Stimulated activated CD4-positive, alpha-beta T cell treated with anti-CD3 and anti-CD28 coated beads, Interleukin-2, amount 100 ng/mL, for 24 hours (primary cell): ENCODE results near the gene TBC1D9B.

Source experiments
- DNase-seq, 2 donors: peaks; one replicate each; pipeline ENCODE4 v3.0.0-alpha.2; 2020

The TBC1D9B gene

DNA sequence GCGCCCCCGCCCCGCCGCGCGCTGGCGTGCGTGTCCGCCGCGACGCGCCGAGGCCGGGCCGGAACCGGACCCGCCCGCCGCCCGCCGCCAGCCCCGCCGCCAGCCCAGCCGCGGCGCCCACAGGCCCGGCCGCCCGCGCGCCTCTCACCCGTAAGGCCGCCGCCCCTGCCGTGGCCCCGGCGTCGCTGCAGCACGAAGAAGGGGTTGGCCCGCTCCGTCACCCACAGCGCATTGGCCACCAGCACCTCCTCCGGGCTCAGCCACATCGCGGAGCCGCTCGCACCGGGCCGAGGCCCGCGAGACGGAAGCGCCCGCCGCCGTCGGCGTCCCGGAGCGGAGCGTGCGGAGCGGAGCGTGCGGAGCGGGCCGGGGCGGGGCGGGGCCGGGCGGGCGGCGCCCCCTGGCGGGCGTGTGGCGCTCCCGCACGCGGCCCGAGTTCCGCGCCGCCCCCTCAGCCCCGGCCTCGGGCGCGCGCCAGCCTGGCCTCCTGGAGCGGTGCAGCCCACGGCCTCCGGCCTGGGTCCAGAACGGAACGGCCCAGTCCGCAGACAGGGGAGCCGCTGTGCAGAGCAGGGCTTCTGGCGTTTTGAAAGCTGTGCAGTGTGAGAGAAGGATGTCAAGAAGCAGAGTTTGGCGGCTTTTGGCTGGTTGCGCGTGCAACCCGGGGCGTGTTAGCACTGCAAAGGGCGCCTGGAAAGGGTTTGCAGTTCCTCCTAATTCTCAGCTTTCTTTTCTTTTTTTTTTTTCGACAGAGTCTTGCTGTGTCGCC lies at the start of gene TBC1D9B:
TSS of gene TBC1D9B (minus strand) at position 342 of the 769 bp plus-strand sequence. CDS start at position 266, 76 bp downstream.
- DNase-seq = peak; percentile 68 to 69

DNA sequence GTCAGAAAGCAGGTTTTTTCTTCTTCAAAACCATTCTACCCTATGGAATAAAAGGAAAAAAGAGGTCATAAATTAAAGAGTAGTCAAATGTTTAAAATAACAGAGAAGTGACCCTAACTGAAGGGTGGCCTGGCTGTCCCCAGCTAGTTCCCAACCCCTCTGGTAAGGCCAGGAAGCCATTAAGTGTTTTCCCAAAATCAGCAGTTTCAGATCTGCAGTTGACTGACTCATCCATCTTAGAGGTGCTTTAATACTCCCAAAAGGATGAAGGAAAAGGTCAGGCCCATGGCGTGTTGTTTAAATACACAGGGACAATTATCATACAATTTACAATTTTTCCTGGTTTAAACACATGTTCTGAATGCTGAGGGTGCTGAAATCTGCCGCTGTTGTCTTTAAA lies 47.9 kb upstream of the TBC1D9B start:
- no peak for DNase-seq

DNA sequence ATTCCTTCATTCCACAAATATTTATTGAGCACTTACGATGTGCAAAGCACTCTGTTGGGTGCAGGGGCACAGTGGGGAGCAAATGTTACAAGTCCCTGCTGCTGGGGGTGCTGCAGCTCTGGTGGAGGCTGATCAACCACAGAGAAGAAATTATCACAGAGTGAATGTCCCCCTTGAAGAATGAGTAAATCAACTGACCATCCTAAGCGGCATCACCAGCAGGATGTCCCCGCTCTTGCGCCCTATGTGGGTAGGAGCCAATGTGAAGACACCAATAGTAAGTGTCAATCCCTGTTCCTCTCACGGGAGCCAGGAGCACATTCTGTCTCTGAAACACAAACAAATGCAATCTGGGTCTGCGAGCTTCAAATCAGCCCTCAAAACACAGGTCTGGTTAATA lies 47.4 kb upstream of the TBC1D9B start:
- DNase-seq = no peak

DNA sequence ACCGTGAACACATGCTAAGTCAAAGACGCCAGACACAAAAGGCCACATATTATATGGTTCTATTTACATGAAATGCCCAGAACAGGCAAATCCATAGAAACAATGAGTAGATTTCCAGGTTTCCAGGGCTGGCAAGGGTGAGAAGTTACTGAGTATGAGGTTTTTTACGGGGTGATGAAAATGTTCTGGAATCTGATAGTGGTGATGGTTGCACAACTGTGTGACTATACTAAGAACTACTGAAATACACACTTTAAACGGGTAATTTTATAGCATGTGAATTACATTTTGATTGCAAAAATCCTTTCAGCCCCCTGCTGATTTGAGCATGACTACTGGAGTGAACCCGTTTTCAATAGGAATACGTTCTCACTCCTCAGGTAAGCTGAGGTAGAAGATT lies 46.7 kb upstream of the TBC1D9B start:
- DNase-seq = no peak

DNA sequence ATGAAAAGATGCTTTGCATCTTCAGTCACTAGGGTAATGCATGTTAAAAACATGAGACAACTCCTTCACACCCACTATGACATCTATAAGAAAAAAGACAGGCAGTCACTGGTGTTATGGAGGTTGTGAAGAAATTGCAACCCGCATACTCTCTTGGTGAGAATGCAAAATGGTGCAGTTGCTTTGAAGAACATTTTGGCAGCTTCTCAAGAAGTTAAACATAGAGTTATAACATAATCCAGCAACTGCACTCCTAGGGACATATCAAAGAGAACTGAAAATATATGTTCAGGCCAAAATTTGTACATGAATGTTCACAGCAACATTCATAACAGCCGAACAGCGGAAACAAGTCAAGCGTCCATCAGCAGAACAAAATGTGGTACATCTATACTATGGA lies 46.3 kb upstream of the TBC1D9B start:
- no peak for DNase-seq

DNA sequence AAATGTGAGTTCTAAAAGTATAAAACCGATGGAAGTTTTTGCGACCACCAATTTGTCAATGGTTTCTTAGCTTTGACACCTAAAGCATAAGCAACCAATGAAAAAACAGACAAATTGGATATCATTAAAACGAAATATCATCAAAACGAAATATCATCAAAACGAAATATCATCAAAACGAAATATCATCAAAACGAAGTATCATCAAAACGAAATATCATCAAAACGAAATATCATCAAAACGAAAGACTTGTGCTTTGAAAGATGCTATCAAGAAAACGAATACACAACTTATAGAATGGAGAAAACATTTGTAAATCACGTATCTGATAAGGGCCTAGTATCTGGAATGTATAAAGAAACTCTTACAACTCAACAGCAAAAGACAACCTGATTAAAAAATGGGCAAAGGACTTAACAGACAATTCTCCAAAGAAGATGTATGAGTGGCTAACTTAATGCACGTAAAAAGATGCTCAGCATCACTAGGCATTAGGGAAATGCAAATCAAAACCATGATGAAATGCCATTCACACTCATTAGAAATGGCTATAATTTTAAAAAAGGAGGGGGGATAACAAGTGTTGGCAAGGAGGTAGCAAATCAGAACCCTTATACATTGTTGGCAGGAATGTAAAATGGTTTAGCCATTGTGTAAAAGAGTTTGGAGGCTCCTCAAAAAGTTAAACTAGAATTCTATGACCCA lies 29.4 kb upstream of the TBC1D9B start:
- no peak for DNase-seq

DNA sequence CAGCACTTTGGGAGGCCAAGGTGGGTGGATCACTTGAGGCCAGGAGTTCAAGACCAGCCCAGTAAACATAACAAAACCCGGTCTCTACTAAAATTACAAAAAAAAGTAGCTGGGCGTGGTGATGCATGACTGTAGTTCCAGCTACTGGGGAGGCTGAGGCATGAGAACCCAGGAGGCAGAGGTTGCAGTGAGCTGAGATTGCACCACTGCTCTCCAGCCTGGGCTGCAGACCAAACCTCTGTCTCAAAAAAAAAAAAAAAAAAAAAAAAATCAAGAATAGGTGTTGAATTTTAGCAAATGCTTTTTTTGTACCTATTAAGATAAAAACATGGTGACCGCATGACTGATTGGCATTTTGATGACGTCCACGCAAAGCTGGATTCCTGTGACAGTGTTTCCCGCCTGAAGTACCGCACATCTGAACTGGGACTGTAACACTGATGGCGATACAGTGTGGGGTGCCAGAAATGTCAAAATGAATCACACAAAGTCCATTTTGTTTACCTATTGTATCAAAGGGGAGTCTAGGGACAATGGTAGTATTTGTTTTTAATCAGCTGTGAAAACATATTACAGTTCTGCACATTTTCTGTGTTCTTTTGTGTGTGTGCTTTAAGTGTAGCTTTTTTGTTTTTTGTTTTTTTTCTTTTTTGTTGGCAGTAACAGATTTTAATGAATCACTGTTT lies 23.2 kb upstream of the TBC1D9B start:
- no peak for DNase-seq

DNA sequence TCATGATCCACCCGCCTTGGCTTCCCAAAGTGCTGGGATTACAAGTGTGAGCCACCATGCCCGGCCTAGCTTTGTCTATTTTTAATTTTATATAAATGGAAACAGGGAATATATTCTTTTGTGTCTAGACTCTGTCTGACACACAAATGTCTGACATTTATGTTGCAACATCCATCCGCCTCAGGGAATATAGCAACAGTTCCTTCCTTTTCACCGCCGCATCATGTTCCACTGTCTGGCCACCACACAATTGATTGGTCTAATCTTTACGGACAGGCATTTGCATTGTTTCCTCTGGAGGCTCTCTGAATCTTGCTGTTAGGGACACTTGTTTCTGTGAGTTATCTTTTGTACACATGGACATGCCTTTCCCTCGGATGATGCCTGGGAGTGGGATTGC lies 20.1 kb upstream of the TBC1D9B start:
- no peak for DNase-seq

DNA sequence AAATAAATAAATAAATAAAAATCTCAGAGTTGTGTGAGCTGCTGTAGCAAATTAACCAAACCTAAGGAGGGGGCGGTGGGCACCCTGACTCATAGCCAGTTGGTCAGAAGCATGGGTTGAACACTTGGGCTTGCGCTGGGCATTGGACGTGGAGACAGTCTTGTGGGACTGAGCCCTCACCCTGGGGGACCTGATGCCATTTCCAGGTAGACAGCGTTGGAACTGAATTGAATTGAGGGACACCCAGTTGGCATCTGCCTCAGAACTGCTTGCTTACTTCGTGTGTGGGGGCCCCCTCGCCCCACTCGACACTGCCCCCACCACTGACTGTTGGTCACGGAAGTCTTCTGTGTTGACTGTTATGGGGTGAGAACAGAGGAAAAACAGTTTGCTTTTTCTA lies 19.0 kb upstream of the TBC1D9B start:
- DNase-seq = no peak

DNA sequence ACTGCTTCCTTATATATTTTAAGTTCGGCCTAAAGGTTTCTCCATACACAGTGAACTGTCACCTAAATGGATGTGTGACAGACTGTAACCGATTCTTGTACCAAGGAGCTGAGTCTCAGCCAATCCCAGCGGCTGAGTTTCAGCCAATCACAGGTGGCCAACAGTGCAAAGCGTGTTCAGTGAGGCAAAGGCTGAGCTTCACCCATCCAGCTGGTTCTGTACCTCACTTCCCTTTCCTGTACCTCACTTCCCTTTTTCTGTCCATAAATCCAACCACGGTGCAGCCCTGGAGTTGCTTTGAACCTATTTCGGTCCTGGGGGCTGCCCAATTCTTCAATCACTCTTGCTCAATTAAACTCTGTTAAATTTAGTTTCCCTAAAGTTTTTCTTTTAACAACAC lies 15.7 kb upstream of the TBC1D9B start:
- DNase-seq = no peak

DNA sequence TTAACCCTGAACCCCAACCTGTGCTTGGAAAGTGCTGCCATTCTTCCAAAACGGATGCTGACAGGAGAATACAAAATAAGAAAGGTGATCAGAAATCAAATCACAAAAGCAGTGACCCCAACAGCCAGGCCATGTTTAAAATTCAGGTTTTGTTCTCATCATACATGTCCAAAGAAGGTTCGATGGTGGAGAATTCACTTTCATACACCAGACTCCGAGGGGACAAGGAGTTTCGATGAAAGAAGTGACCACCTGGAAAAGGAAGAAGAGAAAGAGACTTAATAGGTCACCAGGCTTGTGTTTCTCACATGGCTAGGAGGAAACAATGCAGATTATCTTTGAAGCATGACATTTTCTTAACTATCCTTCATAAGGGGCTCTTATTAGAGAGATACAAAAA lies 12.5 kb upstream of the TBC1D9B start:
- DNase-seq = no peak

DNA sequence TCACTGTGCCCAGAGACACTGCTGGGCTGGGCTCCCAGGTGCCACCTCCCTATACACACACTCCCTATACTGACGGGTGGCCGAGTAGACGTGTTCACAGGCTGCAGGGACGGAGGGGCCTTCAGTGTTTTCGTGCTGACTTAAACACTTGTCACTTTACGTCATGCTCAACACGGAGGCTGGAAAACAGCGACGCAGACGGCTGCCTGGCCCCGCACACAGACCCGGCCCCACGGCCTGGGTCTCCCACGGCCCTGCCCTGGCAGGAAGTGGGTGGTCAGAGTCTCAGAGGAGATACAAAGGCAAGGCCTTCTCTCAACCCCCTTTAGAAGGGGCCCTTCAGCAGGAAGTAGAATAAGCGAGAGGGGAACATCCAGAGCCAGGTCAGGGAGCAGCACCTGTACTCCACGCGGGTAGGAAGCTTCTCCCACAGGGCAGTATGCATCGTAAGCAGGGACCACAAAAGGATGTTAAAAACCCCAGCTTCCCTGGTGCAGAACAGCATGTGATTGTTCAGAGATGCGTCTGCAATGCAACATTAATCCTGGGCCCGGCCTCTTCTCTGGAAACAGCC lies 11.9 kb upstream of the TBC1D9B start:
- no peak for DNase-seq

DNA sequence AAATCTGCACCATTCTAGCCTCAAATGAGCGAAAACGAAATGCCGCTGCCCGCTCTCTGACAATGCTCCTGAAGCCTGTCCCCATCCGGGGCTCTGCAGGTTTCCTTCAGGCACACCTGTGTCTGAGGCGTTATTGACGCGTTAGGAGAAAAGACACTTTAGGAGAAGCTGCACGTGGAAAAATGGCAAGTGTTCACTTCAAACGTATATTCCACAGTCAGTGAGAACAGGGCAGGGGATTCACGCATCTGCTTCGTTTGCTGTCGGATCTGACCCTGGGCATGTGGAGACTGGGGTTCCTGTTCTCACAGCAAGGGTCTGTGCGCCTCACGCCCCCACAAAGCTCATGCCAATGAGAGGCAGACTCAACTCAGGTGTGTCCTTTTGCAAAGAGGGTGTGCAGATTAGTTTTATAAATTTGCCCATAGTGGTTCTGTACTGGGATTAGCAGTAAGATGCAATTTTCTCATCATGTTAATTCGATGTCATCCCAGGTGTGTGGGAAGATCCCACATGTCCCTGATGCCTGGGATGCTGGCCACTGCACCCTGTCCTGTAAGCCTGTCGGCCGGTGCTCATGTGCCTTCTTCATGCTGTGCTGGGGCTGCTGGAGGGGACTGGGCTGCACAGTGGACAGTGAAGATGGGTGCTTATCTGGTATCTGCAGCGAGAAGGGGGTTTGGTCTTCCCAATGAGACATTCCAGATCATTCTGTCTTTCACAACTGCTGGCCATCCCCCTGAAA lies 11.2 kb upstream of the TBC1D9B start:
- DNase-seq = no peak

DNA sequence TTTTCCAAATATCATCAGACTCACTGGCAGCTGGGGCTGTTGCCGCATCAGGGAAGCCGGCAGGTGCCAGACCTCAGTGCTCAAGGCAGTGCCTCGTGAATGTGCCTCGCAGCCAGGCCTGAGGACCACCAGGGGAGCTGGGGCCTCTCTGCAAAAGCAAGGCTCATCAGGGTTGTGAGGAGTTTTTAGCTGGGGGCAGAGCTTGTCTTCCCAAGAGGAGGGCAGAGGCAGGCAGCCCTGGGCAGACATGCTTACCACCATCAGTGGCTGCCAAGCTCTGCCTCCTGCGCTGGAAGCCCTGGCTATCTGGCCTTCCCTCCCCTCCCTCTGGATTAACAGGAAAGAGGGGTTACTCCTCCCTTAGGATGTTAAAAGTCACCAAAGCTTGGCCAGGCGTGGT lies 8.8 kb upstream of the TBC1D9B start:
- no peak for DNase-seq

DNA sequence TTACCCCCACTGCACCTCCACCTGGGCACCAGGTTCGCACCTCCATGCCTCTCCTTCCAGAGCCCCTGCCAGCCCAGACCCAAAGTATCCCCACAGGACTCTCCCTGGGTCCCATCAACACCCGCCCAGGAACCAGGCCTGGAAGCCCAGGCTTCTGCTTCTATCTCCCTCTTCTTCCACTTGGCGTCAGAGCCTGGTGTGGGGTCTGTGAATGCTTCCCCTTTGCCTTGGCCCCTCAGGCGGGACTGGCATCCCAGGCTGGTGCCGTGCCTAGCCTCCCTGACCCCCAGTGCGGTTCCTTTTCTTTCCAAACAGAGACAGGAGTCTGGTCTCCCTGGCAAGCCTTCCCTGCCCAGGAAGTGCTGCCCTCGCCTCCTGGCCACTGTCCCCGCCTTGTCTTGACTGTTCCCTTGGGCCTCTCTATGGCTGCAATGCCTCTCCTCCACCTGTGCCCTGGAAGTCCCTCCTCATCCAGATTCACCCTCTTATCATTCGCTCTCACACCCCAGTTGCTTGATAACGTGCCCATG lies 7.8 kb upstream of the TBC1D9B start:
- no peak for DNase-seq

DNA sequence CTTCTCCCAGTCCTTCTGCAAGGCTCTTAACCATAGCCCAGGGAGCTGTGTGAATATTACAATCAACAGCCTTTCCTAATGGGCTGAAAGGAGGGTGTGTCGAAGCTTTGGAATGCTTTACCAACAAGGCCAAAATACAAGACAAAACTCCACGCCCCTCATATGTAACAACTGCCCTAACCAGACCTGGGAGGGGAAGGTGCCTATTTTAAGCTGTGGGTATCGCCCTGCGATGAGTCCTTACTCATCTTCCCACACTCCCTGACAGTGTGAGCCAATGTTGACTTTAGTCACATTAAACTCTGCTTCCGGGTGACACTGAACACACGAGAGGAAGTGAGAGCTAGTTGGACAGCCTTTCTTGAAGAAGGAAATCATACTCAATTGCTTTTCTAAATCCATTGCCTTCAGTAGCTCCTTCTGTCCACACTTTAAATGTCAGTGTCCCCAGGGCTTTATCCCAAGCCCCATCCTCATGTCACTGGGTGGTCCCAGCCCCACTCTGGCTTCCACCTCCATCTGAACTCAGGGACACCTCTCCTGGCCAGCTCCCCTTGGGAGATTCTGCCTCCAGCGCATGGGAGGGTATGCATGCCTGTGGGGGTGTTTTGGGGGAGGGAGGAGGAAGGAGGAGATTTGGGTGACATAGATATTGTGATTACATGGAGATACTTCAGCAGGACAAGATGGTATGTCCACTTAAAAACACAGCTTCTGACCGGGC lies 6.5 kb upstream of the TBC1D9B start:
- DNase-seq = no peak

DNA sequence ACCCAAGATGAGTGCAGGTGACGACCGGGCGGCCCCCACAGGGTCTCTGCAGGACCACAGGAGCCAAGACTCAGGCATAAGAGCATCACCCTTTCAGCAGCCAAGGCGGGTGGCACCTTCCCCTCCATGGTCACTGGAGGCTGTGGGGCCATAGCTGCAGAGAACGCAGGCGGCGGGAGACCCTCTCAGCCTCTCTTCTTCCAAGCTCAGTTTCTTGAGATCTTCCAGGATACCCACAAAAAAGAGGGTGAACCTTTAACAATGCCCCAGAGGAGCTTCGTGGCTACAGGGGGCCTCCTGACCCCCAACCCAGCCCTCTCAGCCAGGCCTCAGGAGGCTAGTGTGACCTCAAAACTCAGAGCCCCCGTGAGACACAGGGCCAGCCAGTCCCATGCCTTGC lies 5.8 kb upstream of the TBC1D9B start:
- DNase-seq = no peak

DNA sequence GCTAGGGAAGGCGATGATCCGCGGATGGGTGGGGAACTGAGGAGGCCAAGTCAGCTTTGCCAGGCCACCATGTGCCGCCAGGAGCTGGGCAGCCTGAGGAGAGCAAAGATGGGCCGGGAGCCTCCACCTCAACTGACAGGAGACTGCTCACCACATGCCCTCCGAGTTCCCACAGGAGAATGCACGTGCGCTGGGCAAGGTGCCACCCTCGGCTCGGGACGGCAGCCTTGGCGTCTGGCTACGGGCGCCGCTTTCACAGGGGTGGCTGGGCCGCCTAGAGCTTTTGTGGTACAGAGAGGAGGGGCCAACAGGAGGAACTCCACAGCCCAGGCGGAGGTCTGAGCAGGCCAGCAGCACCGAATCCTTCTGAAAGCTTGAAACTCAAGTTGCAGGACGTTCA lies 5.3 kb upstream of the TBC1D9B start:
- no peak for DNase-seq

DNA sequence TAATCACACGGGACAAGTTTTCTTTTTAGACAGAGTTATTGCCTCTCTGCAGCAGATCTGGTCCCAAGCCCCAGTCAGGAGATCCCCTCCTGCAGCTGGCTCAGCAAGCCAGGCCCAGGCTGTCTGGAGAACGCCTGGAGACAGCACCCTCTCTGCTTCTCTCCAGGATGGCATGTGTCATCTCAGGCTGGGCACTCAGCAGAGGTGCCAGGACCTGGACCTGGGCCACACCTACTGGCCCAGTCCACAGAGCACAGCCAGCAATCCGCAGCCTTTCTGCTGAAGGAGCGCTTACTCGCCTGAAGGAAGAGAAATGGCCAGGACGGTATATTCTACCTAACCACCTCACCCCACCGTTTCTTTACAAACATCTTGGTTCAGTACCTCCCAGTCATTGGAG lies 4.7 kb upstream of the TBC1D9B start:
- DNase-seq = no peak

DNA sequence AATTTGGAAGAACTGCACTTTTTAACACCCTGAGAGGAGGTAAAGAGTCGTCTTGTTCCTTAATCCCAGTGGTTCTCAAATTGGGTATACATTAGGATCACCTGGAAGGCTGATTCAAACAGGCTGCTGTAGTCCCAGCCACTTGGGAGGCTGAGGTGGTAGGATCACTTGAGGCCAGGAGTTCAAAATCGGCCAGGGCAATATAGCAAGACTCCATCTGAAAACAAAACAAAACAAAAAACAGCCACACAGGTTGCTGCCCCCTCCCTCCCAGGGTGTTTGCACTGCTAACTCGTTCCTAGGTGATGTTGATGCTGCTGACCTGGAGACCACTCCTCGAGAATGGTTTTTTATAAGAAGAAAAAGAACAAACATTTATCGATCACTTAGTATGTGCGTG lies 1.5 kb upstream of the TBC1D9B start:
- no peak for DNase-seq

DNA sequence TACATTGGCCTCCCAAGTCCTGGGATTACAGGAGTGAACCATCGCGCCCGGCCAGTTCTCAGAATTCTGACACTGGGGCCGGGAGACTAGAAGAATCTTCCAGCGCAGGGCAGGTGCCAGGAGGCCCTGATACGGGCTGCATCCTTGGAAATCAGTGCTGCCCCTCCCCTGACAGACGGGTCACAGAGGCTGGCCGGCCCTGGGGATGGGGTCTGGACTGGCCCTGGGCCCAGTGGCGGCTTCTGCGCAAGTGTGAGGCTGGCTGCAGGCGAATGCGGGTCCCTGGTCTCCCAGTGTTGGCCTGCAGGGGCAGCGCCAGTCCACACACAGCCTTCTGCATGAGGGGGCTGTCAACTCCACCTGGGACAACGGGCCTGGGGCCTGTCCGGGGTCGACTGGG lies 831 bp upstream of the TBC1D9B start:
- no peak for DNase-seq
